GM21723 (cell line): ENCODE results near the gene FALEC.

Experiments used
- ATAC-seq: cut with Tn5 transposase; IDR thresholded peaks from one replicate; pipeline ENCODE4 v1.9.1; 2021; ENCODE audit warnings: mild to moderate bottlenecking, moderate library complexity; ENCODE audit not compliant: unreplicated experiment

FALEC gene

GRCh38 chr1:150515328-150516049 is at the start of gene FALEC:
Gene FALEC, plus strand, starts transcription at chr1:150515752.
- ATAC-seq: peak; percentile 94

- no peak for ATAC-seq
Measured at GRCh38 chr1:150466964-150467363, 48.6 kb upstream of the FALEC start.

GRCh38 chr1:150469291-150469690 is 46.3 kb upstream of the FALEC start:
- no peak for ATAC-seq

- ATAC-seq: no peak
Measured at GRCh38 chr1:150472601-150473200, 42.9 kb upstream of the FALEC start.

GRCh38 chr1:150473659-150474058 is 41.9 kb upstream of the FALEC start:
- no peak for ATAC-seq

GRCh38 chr1:150474869-150475268 is 40.7 kb upstream of the FALEC start:
- no peak for ATAC-seq

GRCh38 chr1:150476754-150477153 is 38.8 kb upstream of the FALEC start:
- ATAC-seq: no peak

GRCh38 chr1:150477320-150477719 is 38.2 kb upstream of the FALEC start:
- no peak for ATAC-seq

GRCh38 chr1:150477733-150478132 is 37.8 kb upstream of the FALEC start:
- no peak for ATAC-seq

GRCh38 chr1:150479370-150479769 is 36.2 kb upstream of the FALEC start:
- ATAC-seq: no peak

GRCh38 chr1:150479927-150480352 is 35.6 kb upstream of the FALEC start:
- ATAC-seq: no peak

GRCh38 chr1:150484431-150484830 is 31.1 kb upstream of the FALEC start:
- ATAC-seq: no peak

- ATAC-seq: no peak
Measured at GRCh38 chr1:150484861-150485260, 30.7 kb upstream of the FALEC start.

- peak; percentile 99 for ATAC-seq
Measured at GRCh38 chr1:150486966-150487762, 28.4 kb upstream of the FALEC start, which contains the start of gene TARS2. Gene TARS2, plus strand, starts transcription at chr1:150487419. Its CDS starts 32 bp downstream, at chr1:150487451.

- no peak for ATAC-seq
Measured at GRCh38 chr1:150487763-150488115, 27.8 kb upstream of the FALEC start.

GRCh38 chr1:150493175-150493574 is 22.4 kb upstream of the FALEC start:
- no peak for ATAC-seq

GRCh38 chr1:150498342-150498741 is 17.2 kb upstream of the FALEC start:
- no peak for ATAC-seq

GRCh38 chr1:150505431-150505830 is 10.1 kb upstream of the FALEC start:
- ATAC-seq: no peak

- ATAC-seq: no peak
Measured at GRCh38 chr1:150507912-150508864, 7.4 kb upstream of the FALEC start, which contains the start of gene ECM1. Gene ECM1, plus strand, starts transcription at chr1:150508109. Its CDS starts 101 bp downstream, at chr1:150508210.

GRCh38 chr1:150508982-150509381 is 6.6 kb upstream of the FALEC start:
- no peak for ATAC-seq

- no peak for ATAC-seq
Measured at GRCh38 chr1:150511551-150511950, 4.0 kb upstream of the FALEC start.
